ENCODE results near the gene KLHDC10.

Gene KLHDC10

DNA sequence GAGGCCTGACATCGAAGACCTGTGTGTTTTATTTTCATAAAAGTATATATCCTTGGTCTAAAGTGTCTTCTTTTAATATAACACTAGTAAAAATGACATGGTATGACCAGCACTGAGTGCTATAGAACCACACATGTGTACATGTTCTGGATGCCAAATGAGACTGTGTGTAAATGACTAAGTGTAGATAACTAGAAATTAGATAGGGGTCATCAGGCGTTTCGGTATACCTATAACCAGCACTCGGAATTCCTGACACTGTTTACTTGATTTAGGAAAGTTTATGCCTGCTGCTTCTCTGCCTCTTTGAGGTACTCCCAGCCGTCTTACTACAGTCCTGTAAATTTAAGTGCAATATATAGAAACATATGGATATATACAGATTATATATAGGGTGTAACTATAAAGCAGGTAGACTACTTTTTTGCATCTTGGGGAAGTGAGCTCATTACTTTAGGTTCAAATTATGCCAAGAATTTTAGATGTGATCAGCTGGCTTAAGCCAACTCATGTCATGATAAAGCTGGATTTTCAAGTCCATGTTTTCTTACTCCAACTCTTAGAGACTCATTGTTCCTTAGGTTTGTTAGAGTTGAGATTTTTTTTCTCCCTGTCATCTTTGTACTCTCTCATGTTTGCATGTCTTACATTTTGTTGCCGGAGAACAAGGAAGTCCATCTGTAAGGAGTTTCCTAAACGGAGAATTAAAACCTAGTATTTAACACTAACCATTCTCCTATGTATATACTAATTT lies 62.9 kb downstream of the KLHDC10 start:
- peaks cover 76% of the 10 kb centered on the region for H3K36me3 ChIP-seq
- H3K27ac ChIP-seq = no peak overlapping the region
- no peaks in the 10 kb centered on the region for H3K4me1 ChIP-seq (ENCODE audit: control insufficient read depth in 1 of 2, insufficient read depth in 1 of 2, low read depth in 1 of 2, low read length in 1 of 2)

DNA sequence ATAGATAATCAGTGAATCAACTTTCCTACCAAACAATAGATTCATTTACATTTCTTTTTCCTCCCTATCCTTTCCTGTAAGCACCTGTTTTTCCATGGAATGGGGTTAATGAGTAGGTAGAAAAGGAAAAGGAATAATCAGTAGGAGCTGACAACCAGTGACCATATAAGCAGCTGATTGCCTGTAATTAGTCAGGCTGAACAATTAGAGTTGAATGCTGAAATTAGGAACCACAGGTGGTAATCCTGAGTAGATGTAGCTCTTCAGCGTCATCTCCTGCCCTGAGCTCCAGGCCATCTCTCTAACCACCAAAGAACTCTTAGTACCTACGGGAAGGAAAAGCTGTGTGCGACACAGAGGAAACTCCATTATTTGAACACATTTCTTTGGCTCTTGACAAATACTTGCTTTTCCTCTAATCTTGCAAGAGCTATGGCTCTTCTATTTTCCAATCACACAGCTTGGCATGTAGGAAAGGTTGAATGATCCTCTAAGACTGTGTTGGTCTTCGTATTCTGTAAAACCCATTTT lies 63.8 kb downstream of the KLHDC10 start:
- TF ChIP-seq, protein P1, sequence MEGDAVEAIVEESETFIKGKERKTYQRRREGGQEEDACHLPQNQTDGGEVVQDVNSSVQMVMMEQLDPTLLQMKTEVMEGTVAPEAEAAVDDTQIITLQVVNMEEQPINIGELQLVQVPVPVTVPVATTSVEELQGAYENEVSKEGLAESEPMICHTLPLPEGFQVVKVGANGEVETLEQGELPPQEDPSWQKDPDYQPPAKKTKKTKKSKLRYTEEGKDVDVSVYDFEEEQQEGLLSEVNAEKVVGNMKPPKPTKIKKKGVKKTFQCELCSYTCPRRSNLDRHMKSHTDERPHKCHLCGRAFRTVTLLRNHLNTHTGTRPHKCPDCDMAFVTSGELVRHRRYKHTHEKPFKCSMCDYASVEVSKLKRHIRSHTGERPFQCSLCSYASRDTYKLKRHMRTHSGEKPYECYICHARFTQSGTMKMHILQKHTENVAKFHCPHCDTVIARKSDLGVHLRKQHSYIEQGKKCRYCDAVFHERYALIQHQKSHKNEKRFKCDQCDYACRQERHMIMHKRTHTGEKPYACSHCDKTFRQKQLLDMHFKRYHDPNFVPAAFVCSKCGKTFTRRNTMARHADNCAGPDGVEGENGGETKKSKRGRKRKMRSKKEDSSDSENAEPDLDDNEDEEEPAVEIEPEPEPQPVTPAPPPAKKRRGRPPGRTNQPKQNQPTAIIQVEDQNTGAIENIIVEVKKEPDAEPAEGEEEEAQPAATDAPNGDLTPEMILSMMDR (IDR thresholded peaks at IDR 0.05) = no peak
- Histone ChIP-seq H3K9me3 (no peaks in the 10 kb centered on the region), H3K4me1 (ENCODE audit: control insufficient read depth in 1 of 2, insufficient read depth in 1 of 2, low read depth in 1 of 2, low read length in 1 of 2) (no peaks in the 10 kb centered on the region), H3K4me3 (ENCODE audit: low read depth in 1 of 2, low read length in 1 of 2) (no peak overlapping the region), H3K27ac (no peak overlapping the region), H3K27me3 (no peaks in the 10 kb centered on the region), H3K36me3 (peaks cover 69% of the 10 kb centered on the region)

More for the DNA sequence above, 62.9 kb downstream of the KLHDC10 start:
- Histone ChIP-seq H3K9me3 (no peaks in the 10 kb centered on the region), H3K27me3 (no peaks in the 10 kb centered on the region), H3K4me3 (ENCODE audit: low read depth in 1 of 2, low read length in 1 of 2) (no peak overlapping the region)
- TF ChIP-seq, protein P1 (IDR thresholded peaks at IDR 0.05) = no peak

GRCh38 chr7:130134726-130135125 lies 64.4 kb downstream of the KLHDC10 start:
- H3K4me1 ChIP-seq (ENCODE audit: control insufficient read depth in 1 of 2, insufficient read depth in 1 of 2, low read depth in 1 of 2, low read length in 1 of 2) = no peaks in the 10 kb centered on the region
- TF ChIP-seq, protein P1 (IDR thresholded peaks at IDR 0.05) = no peak

GRCh38 chr7:130135208-130136205 lies 65.2 kb downstream of the KLHDC10 start:
- Histone ChIP-seq H3K9me3 (no peaks in the 10 kb centered on the region), H3K27ac (no peak overlapping the region), H3K27me3 (no peaks in the 10 kb centered on the region), H3K4me3 (ENCODE audit: low read depth in 1 of 2, low read length in 1 of 2) (no peak overlapping the region), H3K4me1 (ENCODE audit: control insufficient read depth in 1 of 2, insufficient read depth in 1 of 2, low read depth in 1 of 2, low read length in 1 of 2) (no peaks in the 10 kb centered on the region), H3K36me3 (peaks cover 56% of the 10 kb centered on the region)
- TF ChIP-seq, protein P1 (IDR thresholded peaks at IDR 0.05) = no peak

More at GRCh38 chr7:130134726-130135125, 64.4 kb downstream of the KLHDC10 start:
- H3K9me3 ChIP-seq = no peaks in the 10 kb centered on the region
- H3K27me3 ChIP-seq = no peaks in the 10 kb centered on the region
- peaks cover 63% of the 10 kb centered on the region for H3K36me3 ChIP-seq
- H3K27ac ChIP-seq = no peak overlapping the region
- no peak overlapping the region for H3K4me3 ChIP-seq (ENCODE audit: low read depth in 1 of 2, low read length in 1 of 2)

DNA sequence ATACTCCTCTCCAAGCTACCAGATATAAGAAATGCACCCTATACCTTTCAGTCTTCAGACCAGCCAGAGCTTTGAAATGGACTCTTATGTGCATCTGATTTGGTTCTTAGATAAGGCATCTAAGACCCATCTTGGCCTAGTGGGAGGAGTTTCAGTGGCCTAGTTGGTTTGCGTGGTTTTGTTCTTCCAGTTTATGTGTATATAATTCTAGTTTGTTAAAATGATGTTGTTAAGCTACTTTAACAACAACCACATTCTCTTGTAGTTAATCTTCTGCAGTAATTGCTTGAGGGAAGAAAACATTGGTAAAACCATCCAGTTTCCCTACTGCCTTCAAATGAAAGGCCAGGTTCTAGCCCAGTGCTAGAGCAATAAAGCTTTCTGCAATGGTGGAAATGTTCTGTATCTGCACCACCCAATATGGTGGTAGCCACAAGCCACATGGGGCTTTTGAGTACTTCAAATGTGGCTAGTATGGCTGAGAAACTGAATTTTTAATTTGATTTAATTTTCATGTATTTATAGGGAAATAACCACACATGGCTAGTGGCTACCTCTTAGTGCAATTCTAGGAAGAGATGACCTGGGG lies 66.3 kb downstream of the KLHDC10 start:
- Histone ChIP-seq H3K27ac (no peak overlapping the region), H3K36me3 (peaks cover 44% of the 10 kb centered on the region), H3K27me3 (peaks cover 11% of the 10 kb centered on the region), H3K4me3 (ENCODE audit: low read depth in 1 of 2, low read length in 1 of 2) (no peak overlapping the region), H3K9me3 (no peaks in the 10 kb centered on the region), H3K4me1 (ENCODE audit: control insufficient read depth in 1 of 2, insufficient read depth in 1 of 2, low read depth in 1 of 2, low read length in 1 of 2) (peaks cover 9 to 10% of the 10 kb centered on the region in 2 experiments)
- TF ChIP-seq, protein P1 (IDR thresholded peaks at IDR 0.05) = no peak
